Measurements from ENCODE around the gene ARHGEF4.

Gene ARHGEF4

GRCh38 chr2:130820279-130820861 is 16.3 kb upstream of the ARHGEF4 start:
- H4K20me1 ChIP-seq (ENCODE audit: insufficient read depth) = no peaks in the 10 kb centered on the region
- no peaks in the 10 kb centered on the region for H3K27me3 ChIP-seq (ENCODE audit: insufficient read depth, low read depth)
- H3K4me1 ChIP-seq (ENCODE audit: low read depth, poor library complexity, severe bottlenecking) = peaks cover 8% of the 10 kb centered on the region
- no peak for TF ChIP-seq CTCF (conservative IDR thresholded peaks at IDR 0.05; ENCODE audit: low read depth, low read length)
- no peak overlapping the region for H3K4me2 ChIP-seq
- no peak overlapping the region for H3K27ac ChIP-seq
- H3K4me3 ChIP-seq (IDR thresholded peaks at IDR 0.05; ENCODE audit: insufficient read depth, low read depth, low read length) = no peak overlapping the region
- no peak overlapping the region for H3K9ac ChIP-seq
- H3K36me3 ChIP-seq (ENCODE audit: insufficient read depth) = no peaks in the 10 kb centered on the region
- H2AFZ ChIP-seq (ENCODE audit: low read depth) = no peak overlapping the region
- no peaks in the 10 kb centered on the region for H3K79me2 ChIP-seq (ENCODE audit: insufficient read depth, low read depth)

GRCh38 chr2:130821867-130822266 is 14.8 kb upstream of the ARHGEF4 start:
- H3K4me2 ChIP-seq = no peak overlapping the region
- H2AFZ ChIP-seq (ENCODE audit: low read depth) = no peak overlapping the region
- H3K27me3 ChIP-seq (ENCODE audit: insufficient read depth, low read depth) = no peaks in the 10 kb centered on the region
- no peak overlapping the region for H3K4me3 ChIP-seq (IDR thresholded peaks at IDR 0.05; ENCODE audit: insufficient read depth, low read depth, low read length)
- TF ChIP-seq CTCF (conservative IDR thresholded peaks at IDR 0.05; ENCODE audit: low read depth, low read length) = no peak
- H3K79me2 ChIP-seq (ENCODE audit: insufficient read depth, low read depth) = no peaks in the 10 kb centered on the region
- no peak overlapping the region for H3K27ac ChIP-seq
- no peak overlapping the region for H3K9ac ChIP-seq
- H3K4me1 ChIP-seq (ENCODE audit: low read depth, poor library complexity, severe bottlenecking) = peaks cover 8% of the 10 kb centered on the region
- H3K36me3 ChIP-seq (ENCODE audit: insufficient read depth) = no peaks in the 10 kb centered on the region
- no peaks in the 10 kb centered on the region for H4K20me1 ChIP-seq (ENCODE audit: insufficient read depth)

GRCh38 chr2:130822766-130823165 is 13.9 kb upstream of the ARHGEF4 start:
- H3K27me3 ChIP-seq (ENCODE audit: insufficient read depth, low read depth) = no peaks in the 10 kb centered on the region
- peaks cover 8% of the 10 kb centered on the region for H3K4me1 ChIP-seq (ENCODE audit: low read depth, poor library complexity, severe bottlenecking)
- no peaks in the 10 kb centered on the region for H3K79me2 ChIP-seq (ENCODE audit: insufficient read depth, low read depth)
- TF ChIP-seq CTCF (conservative IDR thresholded peaks at IDR 0.05; ENCODE audit: low read depth, low read length) = no peak
- no peaks in the 10 kb centered on the region for H3K36me3 ChIP-seq (ENCODE audit: insufficient read depth)
- H4K20me1 ChIP-seq (ENCODE audit: insufficient read depth) = no peaks in the 10 kb centered on the region
- H2AFZ ChIP-seq (ENCODE audit: low read depth) = no peak overlapping the region
- H3K4me3 ChIP-seq (IDR thresholded peaks at IDR 0.05; ENCODE audit: insufficient read depth, low read depth, low read length) = no peak overlapping the region
- no peak overlapping the region for H3K27ac ChIP-seq
- no peak overlapping the region for H3K4me2 ChIP-seq
- no peak overlapping the region for H3K9ac ChIP-seq

GRCh38 chr2:130823171-130823885 is 13.4 kb upstream of the ARHGEF4 start:
- H3K4me1 ChIP-seq (ENCODE audit: low read depth, poor library complexity, severe bottlenecking) = peaks cover 8% of the 10 kb centered on the region
- H3K4me2 ChIP-seq = no peak overlapping the region
- H3K27ac ChIP-seq = no peak overlapping the region
- H3K36me3 ChIP-seq (ENCODE audit: insufficient read depth) = no peaks in the 10 kb centered on the region
- no peak overlapping the region for H3K9ac ChIP-seq
- TF ChIP-seq CTCF (conservative IDR thresholded peaks at IDR 0.05; ENCODE audit: low read depth, low read length) = no peak
- H4K20me1 ChIP-seq (ENCODE audit: insufficient read depth) = no peaks in the 10 kb centered on the region
- no peak overlapping the region for H2AFZ ChIP-seq (ENCODE audit: low read depth)
- no peaks in the 10 kb centered on the region for H3K79me2 ChIP-seq (ENCODE audit: insufficient read depth, low read depth)
- no peaks in the 10 kb centered on the region for H3K27me3 ChIP-seq (ENCODE audit: insufficient read depth, low read depth)
- no peak overlapping the region for H3K4me3 ChIP-seq (IDR thresholded peaks at IDR 0.05; ENCODE audit: insufficient read depth, low read depth, low read length)
